ENCODE data around the gene ITM2C. TPM values are rescaled to one million over a fixed set of nuclear protein-coding genes. Genes with fewer than 3 reads are reported as not detected.

Gene ITM2C
- total and polyA plus RNA-seq, 9 of the 15 experiments (the other 6 are each of a cell fraction or from before 2014, with no cell fraction given) = 0.49 to 58.8 (median 21.5) TPM

DNA sequence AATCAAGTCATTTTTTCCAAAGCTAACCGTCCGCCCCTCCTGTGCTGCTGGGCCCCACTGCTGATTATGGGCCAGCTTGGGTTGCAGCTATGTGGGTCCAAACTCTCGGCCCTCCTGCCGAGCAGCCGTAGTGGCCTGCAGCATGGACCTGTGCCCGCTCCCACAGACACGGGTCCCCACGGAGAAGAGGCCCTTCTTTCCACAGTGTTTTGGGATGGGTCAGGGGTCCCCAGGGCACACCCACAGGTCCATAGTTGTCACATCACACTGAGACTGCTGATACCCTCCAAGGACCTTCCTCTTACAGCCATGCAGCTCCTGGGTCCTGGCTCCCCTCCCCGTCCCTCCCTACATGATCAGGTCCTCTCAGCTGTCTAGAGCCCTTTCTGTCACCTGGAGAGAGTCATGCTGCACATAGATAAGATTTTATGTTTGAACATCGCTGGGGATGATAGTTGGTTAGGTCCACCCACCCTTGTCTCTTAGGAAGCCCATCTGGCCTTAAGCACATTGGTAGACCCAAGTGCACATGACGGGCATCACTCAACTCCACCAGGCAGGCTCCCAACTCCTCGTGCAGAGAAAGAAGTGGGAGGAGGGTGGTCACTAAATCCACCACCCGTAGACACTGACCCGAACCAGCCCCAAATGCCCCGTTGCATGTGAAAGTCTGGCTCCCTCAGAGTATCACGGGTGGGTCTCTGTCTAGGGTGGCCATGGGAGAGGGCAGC lies 42.8 kb downstream of the ITM2C start (continued):
- TF ChIP-seq ZBTB1 (CRISPR knock-in tag; IDR thresholded peaks at IDR 0.05; ENCODE audit: borderline replicate concordance, low read depth) (no peak), TBL1XR1 (IDR thresholded peaks at IDR 0.05; ENCODE audit: low read length in 2 of 2) (peak in 1 of 2 experiments; percentile 37; a peak in 1 of 4 replicates), RCOR1 (IDR thresholded peaks at IDR 0.05; ENCODE audit: borderline replicate concordance in 1 of 2, low read depth in 2 of 2, low read length in 2 of 2) (peak in 1 of 2 experiments; percentile 75; a peak in 2 of 4 replicates), CBX3 (IDR thresholded peaks at IDR 0.05; ENCODE audit: borderline replicate concordance in 1 of 2, low read length in 2 of 2) (no peak), ZNF766 (CRISPR knock-in tag; conservative IDR thresholded peaks at IDR 0.05) (no peak), TAL1 (IDR thresholded peaks at IDR 0.05) (peak; percentile 84), DACH1 (IDR thresholded peaks at IDR 0.05; ENCODE audit: partially characterized antibody) (no peak), SP1 (CRISPR knock-in tag; IDR thresholded peaks at IDR 0.05) (peak; percentile 21; the same call in 1 of the 2 replicates), CTBP1 (IDR thresholded peaks at IDR 0.05; ENCODE audit: borderline replicate concordance) (peak; percentile 26; the same call in 1 of the 2 replicates), HMG20A (CRISPR knock-in tag; conservative IDR thresholded peaks at IDR 0.05) (no peak), ZZZ3 (IDR thresholded peaks at IDR 0.05) (no peak), KHSRP (IDR thresholded peaks at IDR 0.05) (no peak), NCOR1 (IDR thresholded peaks at IDR 0.05) (peak; percentile 81), SMARCC2 (IDR thresholded peaks at IDR 0.05; ENCODE audit: low read depth) (no peak), MEIS2 (IDR thresholded peaks at IDR 0.05; ENCODE audit: partially characterized antibody) (peak; percentile 44), POLR2G (IDR thresholded peaks at IDR 0.05; ENCODE audit: low read depth, low read length) (no peak), FOXM1 (IDR thresholded peaks at IDR 0.05; ENCODE audit: low read depth) (peak; percentile 49; the same call in 1 of the 2 replicates), FOXM1 (CRISPR knock-in tag; IDR thresholded peaks at IDR 0.05; ENCODE audit: low read depth) (no peak), NFXL1 (CRISPR knock-in tag; IDR thresholded peaks at IDR 0.05) (no peak), PYGO2 (tag; IDR thresholded peaks at IDR 0.05) (no peak), ZSCAN29 (IDR thresholded peaks at IDR 0.05) (no peak), CBX5 (IDR thresholded peaks at IDR 0.05; ENCODE audit: borderline replicate concordance, low read depth) (no peak), NBN (IDR thresholded peaks at IDR 0.05; ENCODE audit: low read depth) (no peak), FOXP1 (CRISPR knock-in tag; IDR thresholded peaks at IDR 0.05) (no peak), TCF3 (CRISPR knock-in tag; IDR thresholded peaks at IDR 0.05) (peak; percentile 85), ILF3 (IDR thresholded peaks at IDR 0.05; ENCODE audit: borderline replicate concordance) (no peak)
- TF ChIP-seq, protein P1, sequence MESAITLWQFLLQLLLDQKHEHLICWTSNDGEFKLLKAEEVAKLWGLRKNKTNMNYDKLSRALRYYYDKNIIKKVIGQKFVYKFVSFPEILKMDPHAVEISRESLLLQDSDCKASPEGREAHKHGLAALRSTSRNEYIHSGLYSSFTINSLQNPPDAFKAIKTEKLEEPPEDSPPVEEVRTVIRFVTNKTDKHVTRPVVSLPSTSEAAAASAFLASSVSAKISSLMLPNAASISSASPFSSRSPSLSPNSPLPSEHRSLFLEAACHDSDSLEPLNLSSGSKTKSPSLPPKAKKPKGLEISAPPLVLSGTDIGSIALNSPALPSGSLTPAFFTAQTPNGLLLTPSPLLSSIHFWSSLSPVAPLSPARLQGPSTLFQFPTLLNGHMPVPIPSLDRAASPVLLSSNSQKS (CRISPR knock-in tag; IDR thresholded peaks at IDR 0.05) = no peak
- TF ChIP-seq, protein P2, sequence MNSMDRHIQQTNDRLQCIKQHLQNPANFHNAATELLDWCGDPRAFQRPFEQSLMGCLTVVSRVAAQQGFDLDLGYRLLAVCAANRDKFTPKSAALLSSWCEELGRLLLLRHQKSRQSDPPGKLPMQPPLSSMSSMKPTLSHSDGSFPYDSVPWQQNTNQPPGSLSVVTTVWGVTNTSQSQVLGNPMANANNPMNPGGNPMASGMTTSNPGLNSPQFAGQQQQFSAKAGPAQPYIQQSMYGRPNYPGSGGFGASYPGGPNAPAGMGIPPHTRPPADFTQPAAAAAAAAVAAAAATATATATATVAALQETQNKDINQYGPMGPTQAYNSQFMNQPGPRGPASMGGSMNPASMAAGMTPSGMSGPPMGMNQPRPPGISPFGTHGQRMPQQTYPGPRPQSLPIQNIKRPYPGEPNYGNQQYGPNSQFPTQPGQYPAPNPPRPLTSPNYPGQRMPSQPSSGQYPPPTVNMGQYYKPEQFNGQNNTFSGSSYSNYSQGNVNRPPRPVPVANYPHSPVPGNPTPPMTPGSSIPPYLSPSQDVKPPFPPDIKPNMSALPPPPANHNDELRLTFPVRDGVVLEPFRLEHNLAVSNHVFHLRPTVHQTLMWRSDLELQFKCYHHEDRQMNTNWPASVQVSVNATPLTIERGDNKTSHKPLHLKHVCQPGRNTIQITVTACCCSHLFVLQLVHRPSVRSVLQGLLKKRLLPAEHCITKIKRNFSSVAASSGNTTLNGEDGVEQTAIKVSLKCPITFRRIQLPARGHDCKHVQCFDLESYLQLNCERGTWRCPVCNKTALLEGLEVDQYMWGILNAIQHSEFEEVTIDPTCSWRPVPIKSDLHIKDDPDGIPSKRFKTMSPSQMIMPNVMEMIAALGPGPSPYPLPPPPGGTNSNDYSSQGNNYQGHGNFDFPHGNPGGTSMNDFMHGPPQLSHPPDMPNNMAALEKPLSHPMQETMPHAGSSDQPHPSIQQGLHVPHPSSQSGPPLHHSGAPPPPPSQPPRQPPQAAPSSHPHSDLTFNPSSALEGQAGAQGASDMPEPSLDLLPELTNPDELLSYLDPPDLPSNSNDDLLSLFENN (IDR thresholded peaks at IDR 0.05; ENCODE audit: low read depth in 2 of 2, low read length in 2 of 2) = peak in 1 of 2 experiments; percentile 29; a peak in 1 of 4 replicates
